IMR-90 (cell line): Measurements from ENCODE around the gene TOX3. TPM values are rescaled to one million over a fixed set of nuclear protein-coding genes. Genes with fewer than 3 reads are reported as not detected.

Experiments used
- ATAC-seq: fragments of 200-7000 bp; cut with Tn5 transposase; 2 replicates; pipeline ENCODE4 v1.9.1; 2020; ENCODE audit warnings: low read depth, mild to moderate bottlenecking, moderate library complexity
- BruUV-seq: library from RNA; stranded (reverse); fragments of 400-500 nt; replicated peaks from 2 replicates; lab custom pipeline; 2021; lab: Mats Ljungman, UMichigan
- CTCF ChIA-PET: fragments of 300-600 bp; formaldehyde crosslinking; extraction: SDS; loops from one replicate; lab custom pipeline; 2021; ENCODE audit warnings: antibody characterized with exemption; lab: Yijun Ruan, JAX
- POLR2A ChIA-PET: fragments of 300-600 bp; sonication (Branson Sonifier 250); formaldehyde crosslinking; loops from one replicate; lab custom pipeline; 2022; ENCODE audit warnings: antibody characterized with exemption; ENCODE audit not compliant: unreplicated experiment; lab: Charles Lee
- DNase-seq: peaks from one replicate; pipeline ENCODE4 v3.0.0; 2013
- H2AFZ ChIP-seq: replicated peaks from 2 replicates; pipeline ENCODE3; 2013; ENCODE audit warnings: low read length, mild to moderate bottlenecking; ENCODE audit not compliant: poor library complexity
- H2AK5ac ChIP-seq: 2 replicates; pipeline ENCODE4 v1.6.1; 2013; ENCODE audit warnings: low read depth, low read length, inconsistent platforms
- H2AK9ac ChIP-seq: replicated peaks from 2 replicates; pipeline ENCODE3; 2013; ENCODE audit warnings: mild to moderate bottlenecking, low read depth, low read length, moderate library complexity; ENCODE audit not compliant: poor library complexity
- H2BK120ac ChIP-seq: 2 replicates; pipeline ENCODE4 v1.6.1; 2013; ENCODE audit warnings: low read depth, low read length, inconsistent platforms
- H2BK15ac ChIP-seq: 3 replicates; pipeline ENCODE4 v1.6.1; 2013; ENCODE audit warnings: low read depth, low read length, inconsistent platforms
- H2BK20ac ChIP-seq: 2 replicates; pipeline ENCODE4 v1.6.1; 2013; ENCODE audit warnings: low read depth, mild to moderate bottlenecking, inconsistent platforms, low read length, moderate library complexity
- H2BK5ac ChIP-seq: 2 replicates; pipeline ENCODE4 v1.6.1; 2013; ENCODE audit warnings: mild to moderate bottlenecking, low read depth, low read length, inconsistent platforms; ENCODE audit not compliant: poor library complexity, severe bottlenecking
- H3K14ac ChIP-seq: replicated peaks from 2 replicates; pipeline ENCODE4 v1.6.1; 2013; ENCODE audit warnings: low read depth, low read length, inconsistent platforms
- H3K18ac ChIP-seq: 2 replicates; pipeline ENCODE4 v1.6.1; 2013; ENCODE audit warnings: low read depth, low read length, control low read depth
- H3K23ac ChIP-seq: 2 replicates; pipeline ENCODE4 v1.6.1; 2013; ENCODE audit warnings: low read depth, low read length, inconsistent platforms
- H3K27ac ChIP-seq: 2 replicates; pipeline ENCODE4 v1.5.1; 2013; ENCODE audit warnings: mild to moderate bottlenecking, control low read depth, low read length; ENCODE audit not compliant: insufficient read depth
- H3K27me3 ChIP-seq: 2 replicates; pipeline ENCODE4 v1.6.1; 2013; ENCODE audit warnings: low read length; ENCODE audit not compliant: control insufficient read depth, insufficient read depth
- H3K36me3 ChIP-seq: 2 replicates; pipeline ENCODE4 v1.6.1; 2013; ENCODE audit warnings: low read length, mixed read lengths; ENCODE audit not compliant: control insufficient read depth, insufficient read depth
- H3K4ac ChIP-seq: 2 replicates; pipeline ENCODE4 v1.6.1; 2013; ENCODE audit warnings: low read depth, low read length, inconsistent platforms
- H3K4me1 ChIP-seq: 2 replicates; pipeline ENCODE4 v1.6.1; 2013; ENCODE audit warnings: low read length, mixed read lengths; ENCODE audit not compliant: control insufficient read depth, insufficient read depth
- H3K4me2 ChIP-seq: 2 replicates; pipeline ENCODE4 v1.6.1; 2013; ENCODE audit warnings: low read depth, mild to moderate bottlenecking, control low read depth, low read length, moderate library complexity
- H3K4me3 ChIP-seq: 2 replicates; pipeline ENCODE4 v1.5.1; 2013; ENCODE audit warnings: low read depth, mild to moderate bottlenecking, control low read depth, low read length, moderate library complexity; ENCODE audit not compliant: insufficient read depth
- H3K56ac ChIP-seq: 2 replicates; pipeline ENCODE4 v1.6.1; 2013; ENCODE audit warnings: low read length, inconsistent platforms; ENCODE audit not compliant: insufficient read depth; ENCODE audit errors: extremely low read depth
- H3K79me1 ChIP-seq, 2 experiments: 2 replicates each; pipeline ENCODE4 v1.6.1; 2013; ENCODE audit warnings: low read length in 2 of 2, inconsistent platforms in 1 of 2, low read depth in 1 of 2
- H3K9ac ChIP-seq: 2 replicates; pipeline ENCODE4 v1.6.1; 2013; ENCODE audit warnings: low read depth, low read length, control low read depth
- H3K9me1 ChIP-seq: 2 replicates; pipeline ENCODE4 v1.6.1; 2013; ENCODE audit warnings: low read length, inconsistent platforms; ENCODE audit not compliant: insufficient read depth
- H3K9me3 ChIP-seq: 2 replicates; pipeline ENCODE4 v1.6.1; 2013; ENCODE audit warnings: low read length; ENCODE audit not compliant: control insufficient read depth, insufficient read depth
- H4K20me1 ChIP-seq: 2 replicates; pipeline ENCODE4 v1.6.1; 2013; ENCODE audit warnings: low read length, inconsistent platforms; ENCODE audit not compliant: insufficient read depth
- H4K5ac ChIP-seq: 2 replicates; pipeline ENCODE4 v1.6.1; 2013; ENCODE audit warnings: mild to moderate bottlenecking, low read depth, low read length, control low read depth
- H4K8ac ChIP-seq, 2 experiments: 2 replicates each; pipeline ENCODE4 v1.6.1; 2013; ENCODE audit warnings: low read depth in 2 of 2, low read length in 2 of 2, control low read depth in 1 of 2, inconsistent platforms in 1 of 2
- H4K91ac ChIP-seq: 2 replicates; pipeline ENCODE4 v1.6.1; 2013; ENCODE audit warnings: low read depth, low read length, inconsistent platforms; ENCODE audit not compliant: insufficient read depth
- MXI1 ChIP-seq: IDR thresholded peaks from 2 replicates; pipeline ENCODE4 v1.6.1; 2012; ENCODE audit warnings: low read depth, mild to moderate bottlenecking, low read length, moderate library complexity, borderline replicate concordance
- POLR2A ChIP-seq: IDR thresholded peaks from 2 replicates; pipeline ENCODE4 v1.6.1; 2012; ENCODE audit warnings: mild to moderate bottlenecking, low read depth, low read length
- RCOR1 ChIP-seq: IDR thresholded peaks from 2 replicates; pipeline ENCODE4 v1.6.1; 2012; ENCODE audit warnings: mild to moderate bottlenecking, low read length, improper control_type of control experiment; ENCODE audit not compliant: insufficient replicate concordance
- WGBS, 2 experiments: methylation state at CpG; one replicate each; pipeline versions ENCODE4 v1.1.5 to v1.1.7; 2013; ENCODE audit warnings: missing lambda C conversion rate in 2 of 2; ENCODE audit not compliant: insufficient read length in 1 of 2; ENCODE audit errors: extremely low coverage in 2 of 2; 5-methylcytosine and 5-hydroxymethylcytosine counted together
- dilution Hi-C: fragments of 300-500 bp; cut with HindIII; formaldehyde crosslinking; loops from one replicate; pipeline ENCODE4 v1.14.3; 2018; ENCODE audit warnings: low sequenced_read_pairs; ENCODE audit not compliant: unreplicated experiment
- in situ Hi-C: fragments of 300-500 bp; cut with MboI; formaldehyde crosslinking; loops from 3 replicates; pipeline ENCODE4 v1.14.3; 2019; ENCODE audit warnings: low sequenced_read_pairs, inconsistent platforms, mixed read lengths
- intact Hi-C: fragments of 100-400 bp; cut with micrococcal nuclease; formaldehyde crosslinking; loops from 2 replicates; pipeline ENCODE4 v1.10.0; 2022
- polyA plus RNA-seq, 3 experiments: library from polyadenylated mRNA; depleted of rRNA; stranded (reverse); fragments of >200 nt; gene quantifications; 2 replicates each; pipeline ENCODE4 v1.2.3, GENCODE V29; 2012; ENCODE audit warnings: low replicate concordance in 1 of 3
- total RNA-seq: library from RNA; depleted of rRNA; stranded (reverse); fragments of >200 nt; gene quantifications from 2 replicates; pipeline ENCODE4 v1.2.3, GENCODE V29; 2012

TOX3 gene
- total and polyA plus RNA-seq, 2 of the 4 experiments (the other 2 are of a cell fraction) = not detected

DNA sequence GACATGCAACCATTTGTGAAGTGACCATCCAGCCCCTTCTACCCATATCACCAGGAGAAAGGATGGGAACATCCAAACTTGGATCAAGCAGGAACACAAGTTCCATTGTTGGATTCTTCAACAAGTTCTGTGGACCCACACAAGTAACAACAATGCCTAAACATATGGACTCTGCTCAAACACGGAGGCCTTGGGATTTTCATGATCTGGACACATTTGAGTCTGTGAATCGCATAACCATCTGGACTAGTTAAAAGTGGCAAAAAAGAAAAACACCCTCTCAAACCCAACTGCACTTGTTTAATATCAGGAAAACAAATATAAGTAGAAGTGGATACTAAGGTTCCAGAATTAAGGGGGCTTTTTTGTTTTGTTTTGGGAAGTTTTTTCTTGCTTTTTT lies 70.8 kb downstream of the TOX3 start:
- no peak overlapping the region for H3K9ac ChIP-seq
- no peaks in the 10 kb centered on the region for H3K36me3 ChIP-seq
- in situ Hi-C loops (no loop called here), intact Hi-C loops (no loop called here), dilution Hi-C loops (no loop called here)
- no peak for DNase-seq
- H3K14ac ChIP-seq = no peak overlapping the region
- no peak overlapping the region for H4K5ac ChIP-seq
- H4K91ac ChIP-seq = no peak overlapping the region
- no peak overlapping the region for H4K8ac ChIP-seq
- BruUV-seq = no TSS peak
- no peak overlapping the region for H3K4me3 ChIP-seq
- no peaks in the 10 kb centered on the region for H3K9me1 ChIP-seq
- no peak overlapping the region for H3K18ac ChIP-seq
- H3K79me1 ChIP-seq = no peaks in the 10 kb centered on the region
- H3K23ac ChIP-seq = no peak overlapping the region
- no peak overlapping the region for H2BK5ac ChIP-seq
- ChIA-PET CTCF (no interaction called here), POLR2A (no interaction called here)
- no peak for ATAC-seq
- no peak overlapping the region for H3K4me2 ChIP-seq
- no peaks in the 10 kb centered on the region for H3K27me3 ChIP-seq
- H2BK15ac ChIP-seq = no peak overlapping the region
- no peak for TF ChIP-seq RCOR1
- no peak for TF ChIP-seq MXI1
- TF ChIP-seq POLR2A = no peak
- H2AK9ac ChIP-seq = no peak overlapping the region
- no peak overlapping the region for H2BK120ac ChIP-seq
- no CpG with 5 or more reads among the region's 2 CpGs for WGBS, 2 experiments
- no peaks in the 10 kb centered on the region for H4K20me1 ChIP-seq
- no peak overlapping the region for H2AFZ ChIP-seq
- peaks cover 4% of the 10 kb centered on the region for H3K9me3 ChIP-seq
- H3K27ac ChIP-seq = no peak overlapping the region
- no peaks in the 10 kb centered on the region for H3K4me1 ChIP-seq
- H2AK5ac ChIP-seq = no peak overlapping the region
- H3K56ac ChIP-seq = no peak overlapping the region
- no peak overlapping the region for H3K4ac ChIP-seq
- no peak overlapping the region for H2BK20ac ChIP-seq
